IPS DF 6.9 (cell line): ENCODE data around the gene TERT.
"Not testable (repeated sequence)": the region's sequence is repeated elsewhere in the genome, so short reads cannot be mapped to it uniquely, and the experiment has no call there.

ENCODE experiments used
- DNase-seq: peaks from one replicate; pipeline ENCODE4 v3.0.0-alpha.2; 2013; ENCODE audit warnings: low read depth, low spot score
- H3K27ac ChIP-seq: one replicate; pipeline ENCODE4 v1.5.1; 2013; ENCODE audit warnings: low read length, control low read depth
- H3K27me3 ChIP-seq: 2 replicates; pipeline ENCODE4 v1.6.1; 2013; ENCODE audit warnings: mild to moderate bottlenecking, low read length; ENCODE audit not compliant: control insufficient read depth, insufficient read depth
- H3K36me3 ChIP-seq: 2 replicates; pipeline ENCODE4 v1.6.1; 2013; ENCODE audit warnings: low read length; ENCODE audit not compliant: control insufficient read depth, insufficient read depth
- H3K4me1 ChIP-seq: 2 replicates; pipeline ENCODE4 v1.6.1; 2013; ENCODE audit warnings: low read length; ENCODE audit not compliant: control insufficient read depth, insufficient read depth
- H3K4me3 ChIP-seq: 2 replicates; pipeline ENCODE4 v1.5.1; 2013; ENCODE audit warnings: mild to moderate bottlenecking, low read length
- H3K9me3 ChIP-seq: 2 replicates; pipeline ENCODE4 v1.6.1; 2013; ENCODE audit warnings: low read length, inconsistent platforms; ENCODE audit not compliant: control insufficient read depth, insufficient read depth
- WGBS: extraction: QIAGEN DNeasy Blood & Tissue Kit; methylation state at CpG from one replicate; pipeline ENCODE4 v1.1.7; 2013; ENCODE audit warnings: mixed read lengths, missing lambda C conversion rate; ENCODE audit not compliant: insufficient read length, insufficient coverage; 5-methylcytosine and 5-hydroxymethylcytosine counted together

Gene TERT

GRCh38 chr5:1276930-1277329 is 17.9 kb downstream of the TERT start:
- H3K27me3 ChIP-seq, result no peaks in the 10 kb centered on the region
- H3K27ac ChIP-seq, result no peak overlapping the region
- no peak for DNase-seq
- no CpG with 5 or more reads among the region's 20 CpGs for WGBS
- no peak overlapping the region for H3K4me3 ChIP-seq
- H3K36me3 ChIP-seq, result peaks cover 21% of the 10 kb centered on the region
- no peaks in the 10 kb centered on the region for H3K4me1 ChIP-seq
- no peaks in the 10 kb centered on the region for H3K9me3 ChIP-seq

GRCh38 chr5:1275397-1276391 is 19.2 kb downstream of the TERT start:
- H3K27ac ChIP-seq, DNase-seq, H3K4me1 ChIP-seq, H3K9me3 ChIP-seq, H3K27me3 ChIP-seq, H3K4me3 ChIP-seq: not testable (repeated sequence)
- H3K36me3 ChIP-seq, result peaks cover 26% of the 10 kb centered on the region
- WGBS, result 100% methylated on average over 1 of the region's 10 CpGs

- DNase-seq, result no peak
These were observed 20.4 kb downstream of the TERT start for GRCh38 chr5:1274471-1274870.

DNA sequence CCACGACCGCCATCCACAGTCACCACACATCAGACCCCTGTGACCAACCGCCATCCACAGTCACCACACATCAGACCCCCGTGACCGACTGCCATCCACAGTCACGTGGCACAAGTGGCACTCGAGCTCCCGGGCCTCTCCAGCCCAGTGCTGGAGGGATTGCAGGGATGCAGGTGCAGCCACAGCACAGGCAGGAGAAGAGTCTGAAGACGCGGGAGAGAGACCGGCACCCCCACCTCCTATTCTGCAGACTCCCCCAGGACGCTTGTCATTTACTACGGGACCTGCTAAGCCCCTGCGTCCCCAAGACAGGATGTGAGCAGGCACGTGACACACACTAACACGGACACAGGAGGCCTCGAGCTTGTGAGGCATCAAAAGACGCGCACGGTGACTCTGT is 21.1 kb downstream of the TERT start:
- Histone ChIP-seq H3K4me3 (no peak overlapping the region), H3K4me1 (no peaks in the 10 kb centered on the region), H3K27ac (no peak overlapping the region), H3K9me3 (no peaks in the 10 kb centered on the region), H3K36me3 (peaks cover 25% of the 10 kb centered on the region), H3K27me3 (no peaks in the 10 kb centered on the region)
- DNase-seq, result no peak
- no CpG with 5 or more reads among the region's 20 CpGs for WGBS

More at GRCh38 chr5:1274471-1274870, 20.4 kb downstream of the TERT start:
- Histone ChIP-seq H3K27me3 (no peaks in the 10 kb centered on the region), H3K9me3 (no peaks in the 10 kb centered on the region), H3K4me1 (no peaks in the 10 kb centered on the region), H3K4me3 (no peak overlapping the region), H3K36me3 (peaks cover 28% of the 10 kb centered on the region), H3K27ac (no peak overlapping the region)
- no CpG with 5 or more reads among the region's 16 CpGs for WGBS

DNA sequence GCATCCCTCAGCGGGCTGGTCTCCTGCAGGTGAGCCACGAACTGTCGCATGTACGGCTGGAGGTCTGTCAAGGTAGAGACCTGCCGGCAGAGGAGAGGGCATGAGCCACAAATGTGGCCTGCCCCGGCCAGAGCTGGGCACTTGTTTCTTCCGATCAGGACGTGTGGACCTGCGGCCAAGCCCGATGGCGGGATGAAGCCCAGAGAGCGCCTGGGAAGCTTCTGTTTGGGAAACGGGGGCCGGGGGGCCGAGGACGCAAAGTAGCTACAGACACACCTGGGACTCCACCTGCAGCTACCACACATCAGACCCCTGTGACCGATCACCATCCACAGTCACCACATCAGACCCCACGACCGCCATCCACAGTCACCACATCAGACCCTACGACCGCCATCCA is 22.7 kb downstream of the TERT start:
- Histone ChIP-seq H3K9me3 (no peaks in the 10 kb centered on the region), H3K4me1 (no peaks in the 10 kb centered on the region), H3K36me3 (peaks cover 20% of the 10 kb centered on the region), H3K27me3 (no peaks in the 10 kb centered on the region), H3K27ac (no peak overlapping the region), H3K4me3 (no peak overlapping the region)
- WGBS, result no CpG with 5 or more reads among the region's 21 CpGs
- DNase-seq, result no peak

GRCh38 chr5:1270933-1271914 is 23.6 kb downstream of the TERT start:
- no peak overlapping the region for H3K4me3 ChIP-seq
- WGBS, result no CpG with 5 or more reads among the region's 39 CpGs
- H3K9me3 ChIP-seq, result no peaks in the 10 kb centered on the region
- no peaks in the 10 kb centered on the region for H3K4me1 ChIP-seq
- DNase-seq, result no peak
- no peaks in the 10 kb centered on the region for H3K27me3 ChIP-seq
- no peak overlapping the region for H3K27ac ChIP-seq
- H3K36me3 ChIP-seq, result peaks cover 23% of the 10 kb centered on the region

GRCh38 chr5:1270426-1270825 is 24.4 kb downstream of the TERT start:
- WGBS, result no CpG with 5 or more reads among the region's 22 CpGs
- no peaks in the 10 kb centered on the region for H3K27me3 ChIP-seq
- H3K4me3 ChIP-seq, result no peak overlapping the region
- H3K4me1 ChIP-seq, result no peaks in the 10 kb centered on the region
- peaks cover 27% of the 10 kb centered on the region for H3K36me3 ChIP-seq
- H3K9me3 ChIP-seq, result no peaks in the 10 kb centered on the region
- no peak overlapping the region for H3K27ac ChIP-seq
- no peak for DNase-seq

GRCh38 chr5:1268666-1269065 is 26.2 kb downstream of the TERT start:
- Histone ChIP-seq H3K27me3 (no peaks in the 10 kb centered on the region), H3K27ac (no peak overlapping the region), H3K4me3 (no peak overlapping the region), H3K4me1 (no peaks in the 10 kb centered on the region), H3K36me3 (peaks cover 30% of the 10 kb centered on the region), H3K9me3 (no peaks in the 10 kb centered on the region)
- WGBS, result no CpG with 5 or more reads among the region's 13 CpGs
- DNase-seq, result no peak

DNA sequence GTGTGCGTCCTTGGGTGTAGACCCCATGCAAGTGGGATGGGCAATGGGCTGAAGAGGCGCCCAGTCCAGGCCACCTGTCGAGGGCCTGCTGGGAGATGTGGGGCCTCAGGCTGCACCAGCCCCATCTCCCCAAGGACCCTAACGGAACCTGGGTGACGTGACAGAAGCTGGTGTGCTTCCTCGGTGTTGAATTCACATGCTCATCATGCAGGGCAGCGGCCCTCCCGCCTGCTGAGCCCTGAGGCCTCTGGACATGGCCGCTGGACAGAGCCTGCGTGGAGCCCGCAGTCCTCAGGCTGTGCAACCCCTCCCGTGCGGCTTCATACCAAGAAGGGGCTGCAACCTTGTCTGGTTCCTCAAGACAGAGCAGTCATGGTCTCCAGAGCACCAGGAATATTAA is 26.8 kb downstream of the TERT start:
- Histone ChIP-seq H3K27me3 (no peaks in the 10 kb centered on the region), H3K36me3 (peaks cover 32% of the 10 kb centered on the region), H3K9me3 (no peaks in the 10 kb centered on the region), H3K4me1 (no peaks in the 10 kb centered on the region), H3K4me3 (no peak overlapping the region), H3K27ac (no peak overlapping the region)
- DNase-seq, result no peak
- WGBS, result no CpG with 5 or more reads among the region's 13 CpGs

DNA sequence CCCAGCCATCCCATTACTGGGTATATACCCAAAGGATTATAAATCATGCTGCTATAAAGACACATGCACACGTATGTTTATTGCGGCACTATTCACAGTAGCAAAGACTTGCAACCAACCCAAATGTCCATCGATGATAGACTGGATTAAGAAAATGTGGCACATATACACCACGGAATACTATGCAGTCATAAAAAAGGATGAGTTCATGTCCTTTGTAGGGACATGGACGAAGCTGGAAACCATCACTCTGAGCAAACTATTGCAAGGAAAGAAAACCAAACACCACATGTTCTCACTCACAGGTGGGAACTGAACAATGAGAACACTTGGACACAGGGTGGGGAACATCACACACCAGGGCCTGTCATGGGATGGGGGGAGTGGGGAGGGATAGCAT is 27.4 kb downstream of the TERT start:
- H3K36me3 ChIP-seq, result peaks cover 33% of the 10 kb centered on the region
- H3K27me3 ChIP-seq, H3K9me3 ChIP-seq, DNase-seq, H3K27ac ChIP-seq, H3K4me1 ChIP-seq, H3K4me3 ChIP-seq: not testable (repeated sequence)
- no CpG with 5 or more reads among the region's 5 CpGs for WGBS
